Endothelial cell of umbilical vein (primary cell): Measurements from ENCODE around the gene GLRX. TPM values are rescaled to one million over a fixed set of nuclear protein-coding genes. Genes with fewer than 3 reads are reported as not detected.
A peak's percentile ranks its signal among the peaks of the same experiment; 100 is the strongest.

Experiments
- BruUV-seq: library from RNA; stranded (reverse); fragments of 400-500 nt; replicated peaks from 2 replicates; lab custom pipeline; 2021; lab: Mats Ljungman, UMichigan
- CTCF ChIA-PET: fragments of 300-600, 350-600 bp; sonication (Branson Sonifier 250); formaldehyde crosslinking; loops from one replicate; lab custom pipeline; 2021; ENCODE audit warnings: antibody characterized with exemption, inconsistent platforms; lab: Charles Lee
- POLR2A ChIA-PET: fragments of 300-600, 350-600 bp; sonication (Branson Sonifier 250); formaldehyde crosslinking; loops from one replicate; lab custom pipeline; 2021; ENCODE audit warnings: antibody characterized with exemption, inconsistent platforms; lab: Charles Lee
- DNase-seq: peaks from one replicate; pipeline ENCODE4 v3.0.0-alpha.2; 2011; ENCODE audit warnings: low read depth, low spot score
- FAIRE-seq: peaks from 2 replicates; lab custom pipeline; 2011; peaks lifted over from hg19 to GRCh38; lab: Jason Lieb, UNC
- H2AFZ ChIP-seq: 2 replicates; pipeline ENCODE4 v1.6.0; 2012; ENCODE audit warnings: low read depth, low read length, control low read depth, inconsistent platforms
- H3K27ac ChIP-seq: 2 replicates; pipeline ENCODE4 v1.5.1; 2011; ENCODE audit warnings: low read depth, mild to moderate bottlenecking, control low read depth, low read length, moderate library complexity; ENCODE audit not compliant: insufficient read depth
- H3K27me3 ChIP-seq, 2 experiments: 2 replicates each; pipeline versions ENCODE4 v1.6.0 to v1.6.1; 2011; ENCODE audit warnings: low read length in 2 of 2, mixed read lengths in 1 of 2; ENCODE audit not compliant: control insufficient read depth in 2 of 2, insufficient read depth in 2 of 2
- H3K36me3 ChIP-seq, 2 experiments: 2 replicates in 1 of 2; 3 replicates in 1 of 2; pipeline ENCODE4 v1.5.1; 2011; ENCODE audit warnings: low read length in 2 of 2, mild to moderate bottlenecking in 1 of 2, moderate library complexity in 1 of 2; ENCODE audit not compliant: control insufficient read depth in 2 of 2, insufficient read depth in 2 of 2; ENCODE audit errors: extremely low read depth in 1 of 2
- H3K4me1 ChIP-seq: 3 replicates; pipeline ENCODE4 v1.5.1; 2011; ENCODE audit warnings: mild to moderate bottlenecking, low read length; ENCODE audit not compliant: control insufficient read depth, insufficient read depth; ENCODE audit errors: extremely low read depth
- H3K4me2 ChIP-seq: 2 replicates; pipeline ENCODE4 v1.6.1; 2011; ENCODE audit warnings: low read length, control low read depth, mixed read lengths; ENCODE audit not compliant: insufficient read depth
- H3K4me3 ChIP-seq, 3 experiments: fragments of 200-600 bp in 1 of 3; sonication (generic), shearing (Covaris generic) in 1 of 3; replicated peaks in 1 of 3; 2 replicates each; pipeline ENCODE4 v1.5.1; 2011 to 2016; ENCODE audit warnings: control low read depth in 3 of 3, low read length in 3 of 3, mild to moderate bottlenecking in 2 of 3, inconsistent platforms in 1 of 3, low read depth in 1 of 3, moderate library complexity in 1 of 3; ENCODE audit not compliant: insufficient read depth in 1 of 3
- H3K79me2 ChIP-seq: 2 replicates; pipeline ENCODE4 v1.6.0; 2012; ENCODE audit warnings: low read length, inconsistent platforms; ENCODE audit not compliant: control insufficient read depth, insufficient read depth
- H3K9ac ChIP-seq: replicated peaks from 2 replicates; pipeline ENCODE3; 2011; ENCODE audit warnings: low read length, control low read depth; ENCODE audit not compliant: insufficient read depth; ENCODE audit errors: extremely low read depth
- H3K9me1 ChIP-seq: replicated peaks from 3 replicates; pipeline ENCODE4 v1.6.0; 2011; ENCODE audit warnings: mild to moderate bottlenecking, low read length; ENCODE audit not compliant: control insufficient read depth, insufficient read depth; ENCODE audit errors: extremely low read depth
- H3K9me3 ChIP-seq: replicated peaks from 2 replicates; pipeline ENCODE4 v1.5.1; 2012; ENCODE audit warnings: low read length, inconsistent platforms; ENCODE audit not compliant: control insufficient read depth, insufficient read depth
- H4K20me1 ChIP-seq: replicated peaks from 2 replicates; pipeline ENCODE3; 2011; ENCODE audit warnings: mild to moderate bottlenecking, low read length; ENCODE audit not compliant: control insufficient read depth, insufficient read depth; ENCODE audit errors: extremely low read depth
- CTCF ChIP-seq, 2 donors: IDR thresholded peaks; 1 replicate in 1 of 2; 2 replicates in 1 of 2; pipeline ENCODE4 v1.5.1; 2011; ENCODE audit warnings: low read length in 2 of 2, mild to moderate bottlenecking in 2 of 2, moderate library complexity in 2 of 2, control low read depth in 1 of 2, inconsistent platforms in 1 of 2, low read depth in 1 of 2; ENCODE audit not compliant: insufficient read depth in 1 of 2; ENCODE audit errors: extremely low read depth in 1 of 2
- FOS ChIP-seq: IDR thresholded peaks from 2 replicates; pipeline ENCODE4 v1.6.1; 2011; ENCODE audit warnings: mild to moderate bottlenecking, low read length, moderate library complexity, borderline replicate concordance; ENCODE audit not compliant: insufficient read depth
- GATA2 ChIP-seq: IDR thresholded peaks from 2 replicates; pipeline ENCODE4 v1.7.0; 2011; ENCODE audit warnings: low read depth, mild to moderate bottlenecking, moderate library complexity, mixed read lengths, low read length; ENCODE audit not compliant: insufficient read length, insufficient read depth
- JUN ChIP-seq: IDR thresholded peaks from 2 replicates; pipeline ENCODE4 v1.6.1; 2011; ENCODE audit warnings: borderline replicate concordance, low read depth; ENCODE audit not compliant: insufficient read length, insufficient read depth
- POLR2A ChIP-seq: IDR thresholded peaks from 2 replicates; pipeline ENCODE4 v1.6.1; 2012; ENCODE audit warnings: low read depth, mild to moderate bottlenecking, control low read depth, low read length
- POLR2AphosphoS5 ChIP-seq: IDR thresholded peaks from 2 replicates; pipeline ENCODE4 v1.6.1; 2012; ENCODE audit warnings: low read depth, mild to moderate bottlenecking, control low read depth, low read length, moderate library complexity; ENCODE audit not compliant: insufficient read depth
- dilution Hi-C: fragments of 300-500 bp; cut with MboI; formaldehyde crosslinking; loops from one replicate; pipeline ENCODE4 v1.15.0; 2019; ENCODE audit warnings: low sequenced_read_pairs; ENCODE audit not compliant: extremely low pct_ligation_motif_present
- intact Hi-C: fragments of 100-400 bp; cut with micrococcal nuclease; formaldehyde crosslinking; loops from one replicate; pipeline ENCODE4 v1.10.0; 2022
- polyA plus RNA-seq, 4 experiments: library from polyadenylated mRNA; depleted of rRNA in 3 of 4; stranded (reverse) in 3 of 4; unstranded in 1 of 4; fragments of >200 nt; gene quantifications; 2 replicates each; pipeline versions ENCODE4 v1.2.1 to v1.2.3, GENCODE V29; 2011 to 2012; ENCODE audit warnings: missing spikeins in 1 of 4
- total RNA-seq: library from RNA; stranded (reverse); gene quantifications from 2 replicates; pipeline ENCODE4 v1.2.3, GENCODE V29; 2021
- TF ChIP-seq, protein P1 (sequence below): IDR thresholded peaks from 2 replicates; pipeline ENCODE4 v1.6.1; 2011; ENCODE audit not compliant: insufficient read depth, insufficient read length

GLRX gene
- total and polyA plus RNA-seq, 2 donors (not counting 3 experiments of a cell fraction or from before 2014, with no cell fraction given), result 14.2 to 40.3 TPM

DNA sequence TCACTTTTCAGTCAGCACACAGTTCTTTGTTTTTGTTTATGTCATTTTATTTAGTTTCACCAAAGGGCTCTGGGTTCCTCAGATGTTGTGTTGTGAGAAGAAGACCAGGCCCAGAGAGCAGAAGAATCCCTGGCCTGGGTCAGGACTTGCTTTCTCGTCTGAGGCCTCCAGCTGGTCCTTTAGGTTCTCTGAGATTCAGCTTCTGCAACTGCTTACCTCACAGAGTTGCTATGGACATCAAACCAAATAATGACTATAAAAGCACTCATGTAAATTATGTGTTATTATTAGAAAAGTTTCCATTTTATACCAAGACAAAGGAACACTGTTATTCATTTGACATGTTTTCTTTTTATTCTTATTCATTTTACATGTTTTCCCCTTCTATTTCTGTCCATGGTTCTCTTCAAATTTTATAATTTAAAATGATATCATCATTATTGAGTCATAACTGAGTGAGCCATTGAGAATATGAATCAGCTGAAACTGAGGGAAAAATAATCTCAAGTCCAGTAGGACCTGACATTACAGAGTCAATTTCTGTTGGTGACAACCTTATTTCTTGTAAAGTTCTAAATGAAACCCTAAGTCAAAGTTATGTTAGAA is 44.0 kb upstream of the GLRX start:
- dilution Hi-C loops, result no loop called here
- H3K9ac ChIP-seq, result no peak overlapping the region
- H3K9me1 ChIP-seq, result no peaks in the 10 kb centered on the region
- no peaks in the 10 kb centered on the region for H3K9me3 ChIP-seq
- H4K20me1 ChIP-seq, result no peaks in the 10 kb centered on the region
- TF ChIP-seq JUN, result peak; percentile 35
- no peak for TF ChIP-seq GATA2
- no peak for TF ChIP-seq POLR2A
- no peak for TF ChIP-seq POLR2AphosphoS5
- peak; percentile 81 for TF ChIP-seq FOS
- TF ChIP-seq, protein P1, sequence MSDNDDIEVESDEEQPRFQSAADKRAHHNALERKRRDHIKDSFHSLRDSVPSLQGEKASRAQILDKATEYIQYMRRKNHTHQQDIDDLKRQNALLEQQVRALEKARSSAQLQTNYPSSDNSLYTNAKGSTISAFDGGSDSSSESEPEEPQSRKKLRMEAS, result no peak
- no peak for TF ChIP-seq CTCF (IDR thresholded peaks at IDR 0.05; ENCODE audit: extremely low read depth in 1 of 2, insufficient read depth in 1 of 2, low read depth in 1 of 2, low read length in 2 of 2)
- intact Hi-C loops, result no loop called here
- H2AFZ ChIP-seq, result no peak overlapping the region
- no TSS peak for BruUV-seq
- no peak overlapping the region for H3K4me3 ChIP-seq
- no peaks in the 10 kb centered on the region for H3K36me3 ChIP-seq
- H3K79me2 ChIP-seq, result no peaks in the 10 kb centered on the region
- ChIA-PET POLR2A (no interaction called here), CTCF (interaction anchor here (1.0 kb wide), 1 partner anchor 471 kb away, joined by 3 read pairs; no protein-coding TSS in a partner anchor)
- peaks cover 36% of the 10 kb centered on the region for H3K4me1 ChIP-seq
- H3K27me3 ChIP-seq, result no peaks in the 10 kb centered on the region
- no peak overlapping the region for H3K4me2 ChIP-seq
- no peak overlapping the region for H3K27ac ChIP-seq
- no peak for FAIRE-seq
- DNase-seq, result no peak
